Prostate gland (tissue), 2 donors: Measurements from ENCODE around the gene PTGER1.

Experiments
- POLR2AphosphoS5 ChIP-seq: sonication (generic); formaldehyde crosslinking; IDR thresholded peaks from one replicate; pipeline ENCODE4 v1.6.1; 2017; ENCODE audit warnings: antibody characterized with exemption
- TF ChIP-seq, protein P1 (sequence below), 4 experiments: fragments of 200-600 bp in 2 of 4; fragments of 450-650 bp in 2 of 4; sonication (generic) in 2 of 4; IDR thresholded peaks; 1 replicate in 3 of 4; 2 replicates in 1 of 4; pipeline ENCODE4 v1.5.1; 2016 to 2019; ENCODE audit warnings: antibody characterized with exemption in 4 of 4, mild to moderate bottlenecking in 2 of 4, moderate library complexity in 2 of 4

- TF ChIP-seq, protein P1, sequence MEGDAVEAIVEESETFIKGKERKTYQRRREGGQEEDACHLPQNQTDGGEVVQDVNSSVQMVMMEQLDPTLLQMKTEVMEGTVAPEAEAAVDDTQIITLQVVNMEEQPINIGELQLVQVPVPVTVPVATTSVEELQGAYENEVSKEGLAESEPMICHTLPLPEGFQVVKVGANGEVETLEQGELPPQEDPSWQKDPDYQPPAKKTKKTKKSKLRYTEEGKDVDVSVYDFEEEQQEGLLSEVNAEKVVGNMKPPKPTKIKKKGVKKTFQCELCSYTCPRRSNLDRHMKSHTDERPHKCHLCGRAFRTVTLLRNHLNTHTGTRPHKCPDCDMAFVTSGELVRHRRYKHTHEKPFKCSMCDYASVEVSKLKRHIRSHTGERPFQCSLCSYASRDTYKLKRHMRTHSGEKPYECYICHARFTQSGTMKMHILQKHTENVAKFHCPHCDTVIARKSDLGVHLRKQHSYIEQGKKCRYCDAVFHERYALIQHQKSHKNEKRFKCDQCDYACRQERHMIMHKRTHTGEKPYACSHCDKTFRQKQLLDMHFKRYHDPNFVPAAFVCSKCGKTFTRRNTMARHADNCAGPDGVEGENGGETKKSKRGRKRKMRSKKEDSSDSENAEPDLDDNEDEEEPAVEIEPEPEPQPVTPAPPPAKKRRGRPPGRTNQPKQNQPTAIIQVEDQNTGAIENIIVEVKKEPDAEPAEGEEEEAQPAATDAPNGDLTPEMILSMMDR (IDR thresholded peaks at IDR 0.05), result peak in 1 of 4 experiments; percentile 40
- TF ChIP-seq POLR2AphosphoS5, result no peak
These were observed at the start of gene PTGER1 for GRCh38 chr19:14475251-14476073.
